ENCODE results near the gene PEX1.
"Not testable (repeated sequence)": the region's sequence is repeated elsewhere in the genome, so short reads cannot be mapped to it uniquely, and the experiment has no call there.

Gene PEX1

GRCh38 chr7:92475261-92475770 is 53.0 kb downstream of the PEX1 start:
- not testable (repeated sequence) for H4K20me1 ChIP-seq (ENCODE audit: insufficient read depth); H2AFZ ChIP-seq (ENCODE audit: low read depth); H3K36me3 ChIP-seq (ENCODE audit: insufficient read depth); H3K27ac ChIP-seq; H3K4me1 ChIP-seq (ENCODE audit: low read depth, poor library complexity, severe bottlenecking); H3K4me3 ChIP-seq (IDR thresholded peaks at IDR 0.05; ENCODE audit: insufficient read depth, low read depth, low read length); H3K4me2 ChIP-seq; H3K79me2 ChIP-seq (ENCODE audit: insufficient read depth, low read depth); H3K9ac ChIP-seq; H3K27me3 ChIP-seq (ENCODE audit: insufficient read depth, low read depth)

DNA sequence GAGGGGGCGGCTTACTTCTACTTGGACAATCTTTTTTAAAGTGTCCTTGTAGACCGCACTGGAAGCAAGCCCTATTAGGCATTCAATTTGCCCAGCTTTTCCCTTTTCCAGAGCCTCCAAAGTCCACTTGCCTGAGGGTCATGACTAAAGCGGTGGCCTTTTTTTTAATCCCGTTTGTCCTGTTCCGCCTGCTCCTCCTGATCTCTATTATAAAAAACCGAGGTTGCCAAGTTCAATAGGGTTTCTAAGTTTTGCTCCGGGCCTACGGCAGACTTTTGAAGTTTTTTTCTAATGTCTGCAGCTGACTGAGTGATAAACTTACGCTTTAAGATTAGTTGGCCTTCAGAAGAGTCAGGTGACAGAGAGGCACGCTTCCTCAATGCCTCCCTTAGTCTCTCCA is 54.3 kb downstream of the PEX1 start:
- not testable (repeated sequence) for H4K20me1 ChIP-seq (ENCODE audit: insufficient read depth); H3K27ac ChIP-seq; H3K4me2 ChIP-seq; H3K4me1 ChIP-seq (ENCODE audit: low read depth, poor library complexity, severe bottlenecking); H3K27me3 ChIP-seq (ENCODE audit: insufficient read depth, low read depth); H3K36me3 ChIP-seq (ENCODE audit: insufficient read depth); H3K9ac ChIP-seq; H3K79me2 ChIP-seq (ENCODE audit: insufficient read depth, low read depth); H3K4me3 ChIP-seq (IDR thresholded peaks at IDR 0.05; ENCODE audit: insufficient read depth, low read depth, low read length); H2AFZ ChIP-seq (ENCODE audit: low read depth)

GRCh38 chr7:92468589-92468988 is 59.7 kb downstream of the PEX1 start:
- not testable (repeated sequence) for H2AFZ ChIP-seq (ENCODE audit: low read depth); H3K79me2 ChIP-seq (ENCODE audit: insufficient read depth, low read depth); H3K27me3 ChIP-seq (ENCODE audit: insufficient read depth, low read depth); H3K9ac ChIP-seq; H3K36me3 ChIP-seq (ENCODE audit: insufficient read depth); H4K20me1 ChIP-seq (ENCODE audit: insufficient read depth); H3K4me1 ChIP-seq (ENCODE audit: low read depth, poor library complexity, severe bottlenecking); H3K4me3 ChIP-seq (IDR thresholded peaks at IDR 0.05; ENCODE audit: insufficient read depth, low read depth, low read length); H3K27ac ChIP-seq; H3K4me2 ChIP-seq

DNA sequence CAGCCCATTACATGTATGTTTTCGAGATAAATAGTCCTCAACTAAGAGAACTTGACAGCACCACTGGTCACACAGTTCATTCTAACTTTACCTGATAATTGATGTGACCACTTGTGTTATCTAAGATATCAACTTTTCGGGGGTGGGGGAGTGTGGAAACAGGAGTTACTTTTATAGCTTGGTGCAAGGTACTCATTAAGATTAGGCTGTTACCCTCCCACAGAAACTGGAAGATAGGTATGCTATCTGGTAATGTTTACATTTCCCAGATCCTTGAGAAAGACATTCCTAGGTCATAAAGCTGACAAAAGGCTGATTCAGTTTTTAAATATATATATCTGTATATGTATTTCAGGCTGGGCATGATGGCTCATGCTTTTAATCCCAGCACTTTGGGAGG is 61.6 kb downstream of the PEX1 start:
- Histone ChIP-seq H3K36me3 (ENCODE audit: insufficient read depth) (no peaks in the 10 kb centered on the region), H3K9ac (no peak overlapping the region), H3K4me2 (no peak overlapping the region), H3K27ac (no peak overlapping the region), H2AFZ (ENCODE audit: low read depth) (no peak overlapping the region), H3K4me3 (IDR thresholded peaks at IDR 0.05; ENCODE audit: insufficient read depth, low read depth, low read length) (no peak overlapping the region), H4K20me1 (ENCODE audit: insufficient read depth) (no peaks in the 10 kb centered on the region), H3K4me1 (ENCODE audit: low read depth, poor library complexity, severe bottlenecking) (no peaks in the 10 kb centered on the region), H3K27me3 (ENCODE audit: insufficient read depth, low read depth) (no peaks in the 10 kb centered on the region), H3K79me2 (ENCODE audit: insufficient read depth, low read depth) (no peaks in the 10 kb centered on the region)
- TF ChIP-seq, protein P1, sequence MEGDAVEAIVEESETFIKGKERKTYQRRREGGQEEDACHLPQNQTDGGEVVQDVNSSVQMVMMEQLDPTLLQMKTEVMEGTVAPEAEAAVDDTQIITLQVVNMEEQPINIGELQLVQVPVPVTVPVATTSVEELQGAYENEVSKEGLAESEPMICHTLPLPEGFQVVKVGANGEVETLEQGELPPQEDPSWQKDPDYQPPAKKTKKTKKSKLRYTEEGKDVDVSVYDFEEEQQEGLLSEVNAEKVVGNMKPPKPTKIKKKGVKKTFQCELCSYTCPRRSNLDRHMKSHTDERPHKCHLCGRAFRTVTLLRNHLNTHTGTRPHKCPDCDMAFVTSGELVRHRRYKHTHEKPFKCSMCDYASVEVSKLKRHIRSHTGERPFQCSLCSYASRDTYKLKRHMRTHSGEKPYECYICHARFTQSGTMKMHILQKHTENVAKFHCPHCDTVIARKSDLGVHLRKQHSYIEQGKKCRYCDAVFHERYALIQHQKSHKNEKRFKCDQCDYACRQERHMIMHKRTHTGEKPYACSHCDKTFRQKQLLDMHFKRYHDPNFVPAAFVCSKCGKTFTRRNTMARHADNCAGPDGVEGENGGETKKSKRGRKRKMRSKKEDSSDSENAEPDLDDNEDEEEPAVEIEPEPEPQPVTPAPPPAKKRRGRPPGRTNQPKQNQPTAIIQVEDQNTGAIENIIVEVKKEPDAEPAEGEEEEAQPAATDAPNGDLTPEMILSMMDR (conservative IDR thresholded peaks at IDR 0.05; ENCODE audit: low read depth, low read length), result no peak

GRCh38 chr7:92464515-92464914 is 63.8 kb downstream of the PEX1 start:
- TF ChIP-seq, protein P1 (conservative IDR thresholded peaks at IDR 0.05; ENCODE audit: low read depth, low read length), result no peak
- H2AFZ ChIP-seq (ENCODE audit: low read depth), result no peak overlapping the region
- no peaks in the 10 kb centered on the region for H3K79me2 ChIP-seq (ENCODE audit: insufficient read depth, low read depth)

GRCh38 chr7:92462560-92462959 is 65.8 kb downstream of the PEX1 start:
- TF ChIP-seq, protein P1 (conservative IDR thresholded peaks at IDR 0.05; ENCODE audit: low read depth, low read length), result no peak
- H2AFZ ChIP-seq (ENCODE audit: low read depth), result no peak overlapping the region
- no peaks in the 10 kb centered on the region for H3K4me1 ChIP-seq (ENCODE audit: low read depth, poor library complexity, severe bottlenecking)
- H4K20me1 ChIP-seq (ENCODE audit: insufficient read depth), result no peaks in the 10 kb centered on the region
- no peak overlapping the region for H3K27ac ChIP-seq
- no peak overlapping the region for H3K4me2 ChIP-seq
- no peaks in the 10 kb centered on the region for H3K36me3 ChIP-seq (ENCODE audit: insufficient read depth)
- no peaks in the 10 kb centered on the region for H3K79me2 ChIP-seq (ENCODE audit: insufficient read depth, low read depth)
- H3K9ac ChIP-seq, result no peak overlapping the region
- no peaks in the 10 kb centered on the region for H3K27me3 ChIP-seq (ENCODE audit: insufficient read depth, low read depth)
- H3K4me3 ChIP-seq (IDR thresholded peaks at IDR 0.05; ENCODE audit: insufficient read depth, low read depth, low read length), result no peak overlapping the region

More at GRCh38 chr7:92464515-92464914, 63.8 kb downstream of the PEX1 start:
- H3K36me3 ChIP-seq (ENCODE audit: insufficient read depth), result no peaks in the 10 kb centered on the region
- no peaks in the 10 kb centered on the region for H3K4me1 ChIP-seq (ENCODE audit: low read depth, poor library complexity, severe bottlenecking)
- no peak overlapping the region for H3K9ac ChIP-seq
- no peak overlapping the region for H3K4me2 ChIP-seq
- no peak overlapping the region for H3K27ac ChIP-seq
- H3K27me3 ChIP-seq (ENCODE audit: insufficient read depth, low read depth), result no peaks in the 10 kb centered on the region
- no peak overlapping the region for H3K4me3 ChIP-seq (IDR thresholded peaks at IDR 0.05; ENCODE audit: insufficient read depth, low read depth, low read length)
- H4K20me1 ChIP-seq (ENCODE audit: insufficient read depth), result no peaks in the 10 kb centered on the region

All from KMS-11 (cell line).